ENCODE measurements around the gene HRCT1. TPM values are rescaled to one million over a fixed set of nuclear protein-coding genes. Genes with fewer than 3 reads are reported as not detected.

The HRCT1 gene
- total and polyA plus RNA-seq, 2 donors (not counting 3 experiments of a cell fraction or from before 2014, with no cell fraction given) = 1.2 to 7.0 TPM

DNA sequence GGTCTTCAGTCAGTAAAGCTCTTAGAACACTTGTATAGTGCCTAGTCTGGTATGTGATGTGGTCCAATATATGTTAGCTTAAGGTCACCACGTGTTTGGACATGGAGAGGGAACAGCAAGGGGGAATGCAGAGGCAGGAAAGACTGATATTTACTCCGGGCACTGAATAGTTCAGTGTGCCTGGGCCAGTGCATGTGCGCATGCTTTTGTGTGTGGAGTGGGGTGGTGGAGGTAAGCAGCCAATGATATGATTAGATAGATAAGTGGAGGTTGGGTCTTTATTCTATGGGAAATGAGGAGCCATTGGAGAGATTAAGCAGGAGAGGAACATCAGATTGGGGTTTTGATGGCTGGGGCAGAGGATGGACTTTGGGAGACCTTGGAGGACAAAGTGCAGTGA, 49.8 kb upstream of the HRCT1 start:
- no peaks in the 10 kb centered on the region for H3K9me3 ChIP-seq (replicated peaks; ENCODE audit: control insufficient read depth, insufficient read depth, low read length)
- dilution Hi-C loops (cut with MboI; ENCODE audit: extremely low pct_ligation_motif_present, low sequenced_read_pairs) (no loop called here), intact Hi-C loops (cut with micrococcal nuclease) (no loop called here)
- no peak for TF ChIP-seq FOS (IDR thresholded peaks at IDR 0.05; ENCODE audit: borderline replicate concordance, insufficient read depth, low read length)
- no peak for TF ChIP-seq MYC (IDR thresholded peaks at IDR 0.05; ENCODE audit: low read depth, low read length)
- no peak for TF ChIP-seq JUN (IDR thresholded peaks at IDR 0.05; ENCODE audit: borderline replicate concordance, insufficient read depth, insufficient read length, low read depth)
- BruUV-seq (replicated peaks) = no TSS peak
- FAIRE-seq (no peak), DNase-seq (ENCODE audit: low read depth, low spot score) (no peak)
- H4K20me1 ChIP-seq (replicated peaks; ENCODE audit: control insufficient read depth, extremely low read depth, insufficient read depth, low read length) = no peaks in the 10 kb centered on the region
- no peaks in the 10 kb centered on the region for H3K4me1 ChIP-seq (ENCODE audit: control insufficient read depth, extremely low read depth, insufficient read depth, low read length)
- H3K4me2 ChIP-seq (ENCODE audit: insufficient read depth, low read length) = no peak overlapping the region
- H3K9ac ChIP-seq (replicated peaks; ENCODE audit: extremely low read depth, insufficient read depth, low read length) = no peak overlapping the region
- H3K79me2 ChIP-seq (ENCODE audit: control insufficient read depth, insufficient read depth, low read length) = no peaks in the 10 kb centered on the region
- H3K27me3 ChIP-seq (ENCODE audit: control insufficient read depth in 2 of 2, insufficient read depth in 2 of 2, low read length in 2 of 2) = peaks cover 24 to 43% of the 10 kb centered on the region in 2 experiments
- ChIA-PET POLR2A (no interaction called here), CTCF (interaction anchor here (0.9 to 4.3 kb wide), 9 partner anchors 9 to 66 kb away, joined by 3 to 20 read pairs (median 5); partner anchors contain the start of genes FAM221B and TMEM8B)
- H3K36me3 ChIP-seq (ENCODE audit: control insufficient read depth in 2 of 2, extremely low read depth in 1 of 2, insufficient read depth in 2 of 2, low read length in 2 of 2) = no peaks in the 10 kb centered on the region
- H3K27ac ChIP-seq (ENCODE audit: insufficient read depth, low read depth, low read length) = no peak overlapping the region
- no peaks in the 10 kb centered on the region for H3K9me1 ChIP-seq (replicated peaks; ENCODE audit: control insufficient read depth, extremely low read depth, insufficient read depth, low read length)
- H2AFZ ChIP-seq (ENCODE audit: low read depth, low read length) = no peak overlapping the region
- no peak overlapping the region for H3K4me3 ChIP-seq (replicated peaks in 1 of 3; ENCODE audit: insufficient read depth in 1 of 3, low read depth in 1 of 3, low read length in 3 of 3)

DNA sequence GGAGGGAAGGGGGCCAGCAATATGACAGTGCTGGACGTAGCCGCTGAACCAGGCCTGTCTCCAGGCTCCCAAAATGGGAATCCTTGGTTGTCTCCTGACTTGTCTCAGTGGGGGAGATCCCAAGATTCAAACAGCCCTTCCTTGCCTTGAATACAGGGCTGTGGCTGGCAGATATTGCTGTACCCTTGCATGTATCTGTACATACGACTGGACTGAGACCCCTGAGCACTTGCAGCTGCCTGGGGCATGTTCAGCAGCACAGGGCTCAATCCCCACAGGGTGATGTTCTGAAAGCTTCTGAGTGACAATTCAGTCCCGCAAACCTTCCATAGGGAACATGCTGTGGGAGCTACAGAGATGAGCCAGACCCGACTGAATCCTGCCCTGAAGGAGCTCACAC, 49.1 kb upstream of the HRCT1 start:
- DNase-seq (ENCODE audit: low read depth, low spot score) = no peak
- no peaks in the 10 kb centered on the region for H3K79me2 ChIP-seq (ENCODE audit: control insufficient read depth, insufficient read depth, low read length)
- H3K36me3 ChIP-seq (ENCODE audit: control insufficient read depth in 2 of 2, extremely low read depth in 1 of 2, insufficient read depth in 2 of 2, low read length in 2 of 2) = no peaks in the 10 kb centered on the region
- no peak overlapping the region for H3K27ac ChIP-seq (ENCODE audit: insufficient read depth, low read depth, low read length)
- no peak overlapping the region for H3K4me3 ChIP-seq (replicated peaks in 1 of 3; ENCODE audit: insufficient read depth in 1 of 3, low read depth in 1 of 3, low read length in 3 of 3)
- no peaks in the 10 kb centered on the region for H3K9me1 ChIP-seq (replicated peaks; ENCODE audit: control insufficient read depth, extremely low read depth, insufficient read depth, low read length)
- no TSS peak for BruUV-seq (replicated peaks)
- no peak for FAIRE-seq
- intact Hi-C loops (cut with micrococcal nuclease) (no loop called here), dilution Hi-C loops (cut with MboI; ENCODE audit: extremely low pct_ligation_motif_present, low sequenced_read_pairs) (no loop called here)
- H3K27me3 ChIP-seq (ENCODE audit: control insufficient read depth in 2 of 2, insufficient read depth in 2 of 2, low read length in 2 of 2) = peaks cover 19 to 46% of the 10 kb centered on the region in 2 experiments
- no peaks in the 10 kb centered on the region for H4K20me1 ChIP-seq (replicated peaks; ENCODE audit: control insufficient read depth, extremely low read depth, insufficient read depth, low read length)
- H3K4me2 ChIP-seq (ENCODE audit: insufficient read depth, low read length) = no peak overlapping the region
- no peaks in the 10 kb centered on the region for H3K4me1 ChIP-seq (ENCODE audit: control insufficient read depth, extremely low read depth, insufficient read depth, low read length)
- CTCF ChIA-PET = interaction anchor here (0.9 to 4.3 kb wide), 10 partner anchors 9 to 67 kb away, joined by 3 to 20 read pairs (median 4); partner anchors contain the start of genes FAM221B and TMEM8B
- TF ChIP-seq MAX (IDR thresholded peaks at IDR 0.05; ENCODE audit: insufficient read depth, insufficient read length) (no peak), FOS (IDR thresholded peaks at IDR 0.05; ENCODE audit: borderline replicate concordance, insufficient read depth, low read length) (no peak)
- no peak overlapping the region for H3K9ac ChIP-seq (replicated peaks; ENCODE audit: extremely low read depth, insufficient read depth, low read length)
- no peaks in the 10 kb centered on the region for H3K9me3 ChIP-seq (replicated peaks; ENCODE audit: control insufficient read depth, insufficient read depth, low read length)
- no peak overlapping the region for H2AFZ ChIP-seq (ENCODE audit: low read depth, low read length)
- POLR2A ChIA-PET = no interaction called here
